OCI-LY1 (cell line): ENCODE results near the gene SYT7.

Experiments
- CTCF ChIP-seq: fragments of 200-600 bp; sonication (generic), shearing (Covaris generic); IDR thresholded peaks from 2 replicates; pipeline ENCODE4 v1.5.1; 2017; ENCODE audit warnings: mild to moderate bottlenecking, antibody characterized with exemption, low read length, moderate library complexity, mixed read lengths
- EZH2 ChIP-seq: fragments of 200-600 bp; sonication (generic), shearing (Covaris generic); IDR thresholded peaks from 2 replicates; pipeline ENCODE4 v1.8.0; 2017; ENCODE audit warnings: borderline replicate concordance, mixed run types, mild to moderate bottlenecking, antibody characterized with exemption, low read length, moderate library complexity, mixed read lengths

DNA sequence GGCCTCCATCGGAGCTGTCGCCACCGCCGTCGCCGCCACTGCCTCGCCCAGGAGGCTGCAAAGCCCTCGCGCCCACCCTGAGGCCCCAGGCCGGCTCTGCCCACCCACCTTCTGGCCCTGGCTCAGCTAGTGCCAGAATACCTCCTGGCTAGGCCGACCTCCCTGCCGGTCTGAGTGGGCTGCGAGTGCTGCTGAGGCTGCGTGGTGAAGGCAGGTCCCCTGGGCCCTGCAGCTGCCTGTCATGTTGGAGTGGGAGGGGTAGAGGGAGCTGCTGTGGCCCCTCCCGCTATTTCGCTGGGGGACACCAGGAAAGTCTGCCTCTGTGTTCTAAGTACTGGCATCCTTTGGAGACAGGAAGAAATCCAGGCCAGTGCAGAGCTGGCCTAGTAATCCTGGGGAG lies 38.2 kb downstream of the SYT7 start:
- TF ChIP-seq EZH2 (no peak), CTCF (no peak)
